OCI-LY7 (cell line): ENCODE results near the gene DNAAF8. TPM values are rescaled to one million over a fixed set of nuclear protein-coding genes. Genes with fewer than 3 reads are reported as not detected.

Experiments
- BruUV-seq: library from RNA; stranded (reverse); fragments of 400-500 nt; replicated peaks from 2 replicates; lab custom pipeline; 2021; lab: Mats Ljungman, UMichigan
- CTCF ChIA-PET: fragments of 300-600 bp; sonication (Branson Sonifier 250); formaldehyde crosslinking; loops from one replicate; lab custom pipeline; 2022; ENCODE audit warnings: antibody characterized with exemption; ENCODE audit not compliant: unreplicated experiment; lab: Charles Lee
- POLR2A ChIA-PET: fragments of 300-600 bp; sonication (Branson Sonifier 250); formaldehyde crosslinking; loops from one replicate; lab custom pipeline; 2022; ENCODE audit warnings: antibody characterized with exemption; lab: Charles Lee
- DNase-seq: peaks from one replicate; pipeline ENCODE4 v3.0.0-alpha.2; 2015; ENCODE audit warnings: low spot score
- H2AFZ ChIP-seq: fragments of 200-600 bp; sonication (generic), shearing (Covaris generic); 2 replicates; pipeline ENCODE4 v1.6.1; 2014; ENCODE audit warnings: mild to moderate bottlenecking, antibody characterized with exemption, low read length, moderate library complexity
- H3K27ac ChIP-seq: fragments of 200-600 bp; sonication (generic); 2 replicates; pipeline ENCODE4 v1.5.1; 2014; ENCODE audit warnings: mixed run types, low read depth, mild to moderate bottlenecking, moderate library complexity, low read length, inconsistent platforms; ENCODE audit not compliant: poor library complexity, severe bottlenecking
- H3K36me3 ChIP-seq: fragments of 200-600 bp; sonication (generic); 2 replicates; pipeline ENCODE4 v1.6.1; 2014; ENCODE audit warnings: mild to moderate bottlenecking, antibody characterized with exemption, low read length, moderate library complexity, mixed read lengths; ENCODE audit not compliant: insufficient read depth
- H3K4me1 ChIP-seq: fragments of 200-600 bp; sonication (generic); 2 replicates; pipeline ENCODE4 v1.5.1; 2014; ENCODE audit warnings: mild to moderate bottlenecking, low read length; ENCODE audit not compliant: insufficient read depth, poor library complexity, severe bottlenecking
- H3K4me2 ChIP-seq: fragments of 200-600 bp; sonication (generic); 2 replicates; pipeline ENCODE4 v1.6.1; 2014; ENCODE audit warnings: mild to moderate bottlenecking, low read length
- H3K4me3 ChIP-seq: fragments of 200-600 bp; sonication (generic); 2 replicates; pipeline ENCODE4 v1.5.1; 2014; ENCODE audit warnings: mild to moderate bottlenecking, low read depth, low read length; ENCODE audit not compliant: poor library complexity, severe bottlenecking
- H3K79me2 ChIP-seq: fragments of 200-600 bp; sonication (generic); 2 replicates; pipeline ENCODE4 v1.6.1; 2016; ENCODE audit warnings: low read depth, mild to moderate bottlenecking, low read length, moderate library complexity, mixed read lengths; ENCODE audit not compliant: insufficient read depth
- H3K9me2 ChIP-seq: fragments of 200-600 bp; sonication (generic); 2 replicates; pipeline ENCODE4 v1.6.1; 2016; ENCODE audit warnings: mild to moderate bottlenecking, low read length, mixed read lengths; ENCODE audit not compliant: insufficient read depth
- H3K9me3 ChIP-seq: fragments of 200-600 bp; sonication (generic); 2 replicates; pipeline ENCODE4 v1.6.1; 2014; ENCODE audit warnings: mild to moderate bottlenecking, mixed run types, low read length, mixed read lengths
- H4K20me1 ChIP-seq: fragments of 200-600 bp; sonication (generic); 2 replicates; pipeline ENCODE4 v1.6.1; 2014; ENCODE audit warnings: mild to moderate bottlenecking, antibody characterized with exemption, low read length, moderate library complexity, mixed read lengths; ENCODE audit not compliant: insufficient read depth
- CTCF ChIP-seq: fragments of 200-600 bp; sonication (generic); conservative IDR thresholded peaks from 2 replicates; pipeline ENCODE4 v1.5.1; 2014; ENCODE audit warnings: mild to moderate bottlenecking, antibody characterized with exemption, low read length, moderate library complexity, mixed read lengths
- intact Hi-C: fragments of 100-400 bp; cut with micrococcal nuclease; formaldehyde crosslinking; loops from one replicate; pipeline ENCODE4 v1.10.0; 2022; ENCODE audit not compliant: unreplicated experiment
- total RNA-seq, 2 experiments: library from RNA; depleted of rRNA in 1 of 2; stranded (reverse); fragments of >200 nt in 1 of 2; shearing (Covaris generic) in 1 of 2; gene quantifications; 2 replicates each; pipeline ENCODE4 v1.2.3, GENCODE V29; 2014 to 2022

Gene DNAAF8
- total RNA-seq, 2 experiments from 2014 or later = 0.38 to 1.1 TPM

GRCh38 chr16:4765511-4766474 lies 31.5 kb downstream of the DNAAF8 start:
- H3K4me2 ChIP-seq = peak overlapping the region; percentile 96
- no peak overlapping the region; the same call in 1 of the 2 replicates for H2AFZ ChIP-seq
- DNase-seq = no peak
- no peaks in the 10 kb centered on the region for H4K20me1 ChIP-seq
- TF ChIP-seq CTCF = no peak
- peaks cover 35% of the 10 kb centered on the region for H3K36me3 ChIP-seq
- H3K9me2 ChIP-seq = no peaks in the 10 kb centered on the region
- peaks cover 30% of the 10 kb centered on the region for H3K4me1 ChIP-seq
- H3K27ac ChIP-seq = peak overlapping the region; percentile 21
- no peaks in the 10 kb centered on the region for H3K9me3 ChIP-seq
- BruUV-seq = no TSS peak
- ChIA-PET POLR2A (interaction anchor here (0.5 kb wide), 1 partner anchor 305 kb away, joined by 4 read pairs; no protein-coding TSS in a partner anchor), CTCF (no interaction called here)
- H3K4me3 ChIP-seq = peak overlapping the region; percentile 87
- intact Hi-C loops = loop anchor here (10.0 kb wide), 1 partner anchor 151 kb away; the partner anchor contains the start of gene UBALD1
- H3K79me2 ChIP-seq = peaks cover 12% of the 10 kb centered on the region; the same call in 1 of the 2 replicates

GRCh38 chr16:4766875-4767628 lies 32.7 kb downstream of the DNAAF8 start, which contains the start of gene ZNF500:
Gene ZNF500, minus strand, starts transcription at chr16:4767162. Its CDS starts 1,184 bp downstream, at chr16:4765978.
- Histone ChIP-seq H2AFZ (peak within 1 kb of the TSS; percentile 98), H3K79me2 (peaks cover 12% of the 10 kb centered on the region; the same call in 1 of the 2 replicates), H3K9me3 (no peaks in the 10 kb centered on the region), H3K27ac (peak within 1 kb of the TSS; percentile 68), H3K4me1 (peaks cover 30% of the 10 kb centered on the region), H3K4me3 (peak within 1 kb of the TSS; percentile 87), H3K4me2 (peak within 1 kb of the TSS; percentile 96), H4K20me1 (no peaks in the 10 kb centered on the region), H3K9me2 (no peaks in the 10 kb centered on the region), H3K36me3 (peaks cover 26% of the 10 kb centered on the region)
- ChIA-PET POLR2A (interaction anchor here (3.1 kb wide), 1 partner anchor 32 kb away, joined by 23 read pairs; the partner anchor contains the start of genes ANKS3 and DNAAF8), CTCF (no interaction called here)
- no peak for TF ChIP-seq CTCF
- DNase-seq = peak; percentile 96
- no TSS peak for BruUV-seq
- intact Hi-C loops = loop anchor here (10.0 kb wide), 1 partner anchor 152 kb away; the partner anchor contains the start of gene UBALD1
